T-helper 17 cell (primary cell): ENCODE results near the gene CTDSP1. TPM values are rescaled to one million over a fixed set of nuclear protein-coding genes. Genes with fewer than 3 reads are reported as not detected.

Experiments used
- ATAC-seq: fragments of 150-1000 bp; cut with Tn5 transposase; 2 replicates; pipeline ENCODE4 v1.10.0; 2021; ENCODE audit warnings: mild to moderate bottlenecking, moderate library complexity
- DNase-seq, 3 donors: peaks; one replicate each; pipeline versions ENCODE4 v3.0.0 to v3.0.0-alpha.2; 2020 to 2021
- H3K9me3 ChIP-seq: one replicate; pipeline ENCODE4 v1.7.0; 2013; ENCODE audit warnings: low read length, mild to moderate bottlenecking; ENCODE audit not compliant: control insufficient read depth, poor library complexity, severe bottlenecking
- H3K27ac Mint-ChIP-seq: one replicate; pipeline ENCODE4 v1.8.0; 2022; ENCODE audit warnings: mild to moderate bottlenecking, moderate library complexity, mixed read lengths
- H3K27me3 Mint-ChIP-seq: one replicate; pipeline ENCODE4 v1.8.0; 2022; ENCODE audit warnings: mixed read lengths
- H3K36me3 Mint-ChIP-seq: one replicate; pipeline ENCODE4 v1.8.0; 2022; ENCODE audit warnings: low read depth, mixed read lengths
- H3K4me1 Mint-ChIP-seq: one replicate; pipeline ENCODE4 v1.8.0; 2022; ENCODE audit warnings: mild to moderate bottlenecking, mixed read lengths
- H3K4me3 Mint-ChIP-seq: one replicate; pipeline ENCODE4 v1.8.0; 2022; ENCODE audit warnings: mild to moderate bottlenecking, moderate library complexity, mixed read lengths
- total RNA-seq, 4 donors: library from RNA in 2 of 4; stranded (reverse) in 2 of 4; gene quantifications; one replicate each; pipeline ENCODE4 v1.2.3 and lab custom pipeline; 2022 to 2026

Gene CTDSP1
- total RNA-seq, 2 donors from 2014 or later: 109 to 132 TPM

- no peak for ATAC-seq
- Mint-ChIP-seq H3K4me3 (no peak overlapping the region), H3K27ac (peak overlapping the region; percentile 37), H3K27me3 (no peaks in the 10 kb centered on the region), H3K36me3 (no peaks in the 10 kb centered on the region), H3K4me1 (peaks cover 8% of the 10 kb centered on the region)
- no peak for DNase-seq
- no peaks in the 10 kb centered on the region for H3K9me3 ChIP-seq
These were observed 29.3 kb downstream of the CTDSP1 start for GRCh38 chr2:218428846-218429558.

GRCh38 chr2:218429911-218430692, 30.4 kb downstream of the CTDSP1 start:
- Mint-ChIP-seq H3K27me3 (no peaks in the 10 kb centered on the region), H3K4me3 (peak overlapping the region; percentile 8), H3K36me3 (peaks cover 2% of the 10 kb centered on the region), H3K4me1 (peaks cover 12% of the 10 kb centered on the region), H3K27ac (peak overlapping the region; percentile 62)
- DNase-seq (no peak), ATAC-seq (no peak)
- H3K9me3 ChIP-seq: no peaks in the 10 kb centered on the region

- peaks cover 12% of the 10 kb centered on the region for H3K4me1 Mint-ChIP-seq
- H3K9me3 ChIP-seq: no peaks in the 10 kb centered on the region
- peaks cover 2% of the 10 kb centered on the region for H3K36me3 Mint-ChIP-seq
- no peaks in the 10 kb centered on the region for H3K27me3 Mint-ChIP-seq
- ATAC-seq (no peak), DNase-seq (no peak)
- peak overlapping the region; percentile 62 for H3K27ac Mint-ChIP-seq
- no peak overlapping the region for H3K4me3 Mint-ChIP-seq
These were observed 31.1 kb downstream of the CTDSP1 start for GRCh38 chr2:218430721-218431120.

GRCh38 chr2:218431878-218432277, 32.2 kb downstream of the CTDSP1 start:
- Mint-ChIP-seq H3K4me1 (peaks cover 12% of the 10 kb centered on the region), H3K4me3 (no peak overlapping the region), H3K27ac (no peak overlapping the region), H3K36me3 (peaks cover 2% of the 10 kb centered on the region), H3K27me3 (no peaks in the 10 kb centered on the region)
- H3K9me3 ChIP-seq: no peaks in the 10 kb centered on the region
- ATAC-seq: no peak
- no peak for DNase-seq

GRCh38 chr2:218432676-218433365, 33.2 kb downstream of the CTDSP1 start:
- Mint-ChIP-seq H3K4me1 (peaks cover 12% of the 10 kb centered on the region), H3K27ac (no peak overlapping the region), H3K36me3 (peaks cover 2% of the 10 kb centered on the region), H3K27me3 (no peaks in the 10 kb centered on the region), H3K4me3 (no peak overlapping the region)
- no peak for ATAC-seq
- DNase-seq: no peak
- no peaks in the 10 kb centered on the region for H3K9me3 ChIP-seq

- Mint-ChIP-seq H3K36me3 (peaks cover 2% of the 10 kb centered on the region), H3K27me3 (no peaks in the 10 kb centered on the region), H3K4me1 (peaks cover 14% of the 10 kb centered on the region), H3K27ac (peak overlapping the region; percentile 81), H3K4me3 (no peak overlapping the region)
- no peak for ATAC-seq
- DNase-seq: no peak
- no peaks in the 10 kb centered on the region for H3K9me3 ChIP-seq
These were observed 34.8 kb downstream of the CTDSP1 start for GRCh38 chr2:218434456-218434855.

- no peak for DNase-seq
- H3K36me3 Mint-ChIP-seq: peaks cover 2% of the 10 kb centered on the region
- no peaks in the 10 kb centered on the region for H3K9me3 ChIP-seq
- H3K4me3 Mint-ChIP-seq: no peak overlapping the region
- no peak for ATAC-seq
- H3K4me1 Mint-ChIP-seq: peaks cover 12% of the 10 kb centered on the region
- no peaks in the 10 kb centered on the region for H3K27me3 Mint-ChIP-seq
- H3K27ac Mint-ChIP-seq: peak overlapping the region; percentile 81
These were observed 35.6 kb downstream of the CTDSP1 start for GRCh38 chr2:218435003-218435982.

GRCh38 chr2:218436992-218437391, 37.3 kb downstream of the CTDSP1 start:
- peak overlapping the region; percentile 77 for H3K27ac Mint-ChIP-seq
- H3K27me3 Mint-ChIP-seq: no peaks in the 10 kb centered on the region
- ATAC-seq (no peak), DNase-seq (no peak)
- H3K4me1 Mint-ChIP-seq: peaks cover 12% of the 10 kb centered on the region
- no peaks in the 10 kb centered on the region for H3K9me3 ChIP-seq
- peaks cover 2% of the 10 kb centered on the region for H3K36me3 Mint-ChIP-seq
- H3K4me3 Mint-ChIP-seq: no peak overlapping the region

- DNase-seq (no peak), ATAC-seq (no peak)
- Mint-ChIP-seq H3K36me3 (peaks cover 2% of the 10 kb centered on the region), H3K4me3 (no peak overlapping the region), H3K27ac (no peak overlapping the region), H3K27me3 (no peaks in the 10 kb centered on the region), H3K4me1 (peaks cover 11% of the 10 kb centered on the region)
- no peaks in the 10 kb centered on the region for H3K9me3 ChIP-seq
These were observed 38.3 kb downstream of the CTDSP1 start for GRCh38 chr2:218437969-218438368.

- H3K4me1 Mint-ChIP-seq: peaks cover 11% of the 10 kb centered on the region
- no peak overlapping the region for H3K4me3 Mint-ChIP-seq
- peaks cover 2% of the 10 kb centered on the region for H3K36me3 Mint-ChIP-seq
- ATAC-seq: no peak
- DNase-seq: no peak
- H3K27me3 Mint-ChIP-seq: no peaks in the 10 kb centered on the region
- H3K27ac Mint-ChIP-seq: no peak overlapping the region
- no peaks in the 10 kb centered on the region for H3K9me3 ChIP-seq
These were observed 38.9 kb downstream of the CTDSP1 start for GRCh38 chr2:218438596-218438995.

- ATAC-seq: no peak
- no peak for DNase-seq
- Mint-ChIP-seq H3K27me3 (no peaks in the 10 kb centered on the region), H3K36me3 (peaks cover 4% of the 10 kb centered on the region), H3K27ac (no peak overlapping the region), H3K4me3 (no peak overlapping the region), H3K4me1 (peaks cover 7% of the 10 kb centered on the region)
- H3K9me3 ChIP-seq: no peaks in the 10 kb centered on the region
These were observed 45.2 kb downstream of the CTDSP1 start for GRCh38 chr2:218444692-218445357.

- H3K4me3 Mint-ChIP-seq: no peak overlapping the region
- DNase-seq: no peak
- no peak for ATAC-seq
- peaks cover 6% of the 10 kb centered on the region for H3K4me1 Mint-ChIP-seq
- H3K27me3 Mint-ChIP-seq: no peaks in the 10 kb centered on the region
- no peak overlapping the region for H3K27ac Mint-ChIP-seq
- no peaks in the 10 kb centered on the region for H3K9me3 ChIP-seq
- H3K36me3 Mint-ChIP-seq: peaks cover 4% of the 10 kb centered on the region
These were observed 45.9 kb downstream of the CTDSP1 start for GRCh38 chr2:218445602-218446001.
